ENCODE measurements around the gene PTPRG.

Gene PTPRG

DNA sequence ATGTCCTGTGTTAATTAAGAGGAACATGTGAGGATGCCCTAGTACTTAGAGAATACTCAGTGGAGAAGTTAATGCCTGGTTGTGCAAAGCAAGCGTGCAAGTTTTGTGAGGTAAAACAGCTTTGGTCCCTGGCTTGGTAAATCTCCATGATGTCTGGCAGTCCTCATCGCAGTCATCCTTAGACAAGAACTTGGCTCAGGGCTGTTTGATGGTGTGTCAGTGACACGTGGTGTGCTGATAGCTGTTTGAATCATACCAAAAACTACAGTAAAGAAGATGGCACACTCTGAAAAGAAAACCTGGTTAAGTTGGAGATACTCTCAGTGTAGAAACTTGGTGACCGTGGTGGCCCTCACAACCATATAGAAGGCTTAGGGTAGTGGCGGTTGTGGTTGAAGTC lies 450.3 kb downstream of the PTPRG start:
- no peak for TF ChIP-seq MAX (IDR thresholded peaks at IDR 0.05)
- TF ChIP-seq ZBTB7A (IDR thresholded peaks at IDR 0.05; ENCODE audit: low read depth), result no peak
- TF ChIP-seq TEAD4 (IDR thresholded peaks at IDR 0.05), result no peak
- TF ChIP-seq EP300 (IDR thresholded peaks at IDR 0.05; ENCODE audit: borderline replicate concordance), result no peak
- no peak for TF ChIP-seq CEBPB (IDR thresholded peaks at IDR 0.05)
- no peak for TF ChIP-seq USF1 (IDR thresholded peaks at IDR 0.05)
- TF ChIP-seq CREB1 (IDR thresholded peaks at IDR 0.05; ENCODE audit: low read depth), result no peak
- no peak for TF ChIP-seq EGR1 (IDR thresholded peaks at IDR 0.05)
- TF ChIP-seq, protein P1, sequence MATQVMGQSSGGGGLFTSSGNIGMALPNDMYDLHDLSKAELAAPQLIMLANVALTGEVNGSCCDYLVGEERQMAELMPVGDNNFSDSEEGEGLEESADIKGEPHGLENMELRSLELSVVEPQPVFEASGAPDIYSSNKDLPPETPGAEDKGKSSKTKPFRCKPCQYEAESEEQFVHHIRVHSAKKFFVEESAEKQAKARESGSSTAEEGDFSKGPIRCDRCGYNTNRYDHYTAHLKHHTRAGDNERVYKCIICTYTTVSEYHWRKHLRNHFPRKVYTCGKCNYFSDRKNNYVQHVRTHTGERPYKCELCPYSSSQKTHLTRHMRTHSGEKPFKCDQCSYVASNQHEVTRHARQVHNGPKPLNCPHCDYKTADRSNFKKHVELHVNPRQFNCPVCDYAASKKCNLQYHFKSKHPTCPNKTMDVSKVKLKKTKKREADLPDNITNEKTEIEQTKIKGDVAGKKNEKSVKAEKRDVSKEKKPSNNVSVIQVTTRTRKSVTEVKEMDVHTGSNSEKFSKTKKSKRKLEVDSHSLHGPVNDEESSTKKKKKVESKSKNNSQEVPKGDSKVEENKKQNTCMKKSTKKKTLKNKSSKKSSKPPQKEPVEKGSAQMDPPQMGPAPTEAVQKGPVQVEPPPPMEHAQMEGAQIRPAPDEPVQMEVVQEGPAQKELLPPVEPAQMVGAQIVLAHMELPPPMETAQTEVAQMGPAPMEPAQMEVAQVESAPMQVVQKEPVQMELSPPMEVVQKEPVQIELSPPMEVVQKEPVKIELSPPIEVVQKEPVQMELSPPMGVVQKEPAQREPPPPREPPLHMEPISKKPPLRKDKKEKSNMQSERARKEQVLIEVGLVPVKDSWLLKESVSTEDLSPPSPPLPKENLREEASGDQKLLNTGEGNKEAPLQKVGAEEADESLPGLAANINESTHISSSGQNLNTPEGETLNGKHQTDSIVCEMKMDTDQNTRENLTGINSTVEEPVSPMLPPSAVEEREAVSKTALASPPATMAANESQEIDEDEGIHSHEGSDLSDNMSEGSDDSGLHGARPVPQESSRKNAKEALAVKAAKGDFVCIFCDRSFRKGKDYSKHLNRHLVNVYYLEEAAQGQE (IDR thresholded peaks at IDR 0.05; ENCODE audit: low read depth), result no peak
- TF ChIP-seq RAD21 (IDR thresholded peaks at IDR 0.05; ENCODE audit: low read depth), result no peak
- no peak for TF ChIP-seq NFIC (IDR thresholded peaks at IDR 0.05)
- TF ChIP-seq TCF12 (IDR thresholded peaks at IDR 0.05; ENCODE audit: low read depth), result no peak
- no peak for TF ChIP-seq TAF1 (IDR thresholded peaks at IDR 0.05; ENCODE audit: low read depth)
- TF ChIP-seq FOXM1 (IDR thresholded peaks at IDR 0.05; ENCODE audit: borderline replicate concordance, low read depth), result no peak
- no peak for TF ChIP-seq YY1 (IDR thresholded peaks at IDR 0.05; ENCODE audit: low read depth)

- no peak for TF ChIP-seq ZBTB7A (IDR thresholded peaks at IDR 0.05; ENCODE audit: low read depth)
- TF ChIP-seq NFIC (IDR thresholded peaks at IDR 0.05), result no peak
- no peak for TF ChIP-seq TCF12 (IDR thresholded peaks at IDR 0.05; ENCODE audit: low read depth)
- TF ChIP-seq CEBPB (IDR thresholded peaks at IDR 0.05), result no peak
- TF ChIP-seq FOXM1 (IDR thresholded peaks at IDR 0.05; ENCODE audit: borderline replicate concordance, low read depth), result no peak
- no peak for TF ChIP-seq EGR1 (IDR thresholded peaks at IDR 0.05)
- TF ChIP-seq, protein P1 (IDR thresholded peaks at IDR 0.05; ENCODE audit: low read depth), result no peak
- no peak for TF ChIP-seq USF1 (IDR thresholded peaks at IDR 0.05)
- TF ChIP-seq TEAD4 (IDR thresholded peaks at IDR 0.05), result no peak
- no peak for TF ChIP-seq EP300 (IDR thresholded peaks at IDR 0.05; ENCODE audit: borderline replicate concordance)
- TF ChIP-seq RAD21 (IDR thresholded peaks at IDR 0.05; ENCODE audit: low read depth), result no peak
Measured at GRCh38 chr3:62013951-62014350, 452.6 kb downstream of the PTPRG start.

GRCh38 chr3:62015111-62015510 lies 453.7 kb downstream of the PTPRG start:
- TF ChIP-seq FOXM1 (IDR thresholded peaks at IDR 0.05; ENCODE audit: borderline replicate concordance, low read depth), result no peak
- TF ChIP-seq ZBTB7A (IDR thresholded peaks at IDR 0.05; ENCODE audit: low read depth), result no peak
- TF ChIP-seq, protein P1 (IDR thresholded peaks at IDR 0.05; ENCODE audit: low read depth), result no peak
- TF ChIP-seq RAD21 (IDR thresholded peaks at IDR 0.05; ENCODE audit: low read depth), result no peak
- TF ChIP-seq USF1 (IDR thresholded peaks at IDR 0.05), result no peak
- no peak for TF ChIP-seq CEBPB (IDR thresholded peaks at IDR 0.05)
- no peak for TF ChIP-seq CREB1 (IDR thresholded peaks at IDR 0.05; ENCODE audit: low read depth)
- no peak for TF ChIP-seq MAX (IDR thresholded peaks at IDR 0.05)
- no peak for TF ChIP-seq TAF1 (IDR thresholded peaks at IDR 0.05; ENCODE audit: low read depth)
- TF ChIP-seq EP300 (IDR thresholded peaks at IDR 0.05; ENCODE audit: borderline replicate concordance), result no peak
- TF ChIP-seq YY1 (IDR thresholded peaks at IDR 0.05; ENCODE audit: low read depth), result no peak
- TF ChIP-seq TEAD4 (IDR thresholded peaks at IDR 0.05), result no peak
- no peak for TF ChIP-seq NFIC (IDR thresholded peaks at IDR 0.05)
- no peak for TF ChIP-seq TCF12 (IDR thresholded peaks at IDR 0.05; ENCODE audit: low read depth)
- no peak for TF ChIP-seq EGR1 (IDR thresholded peaks at IDR 0.05)

DNA sequence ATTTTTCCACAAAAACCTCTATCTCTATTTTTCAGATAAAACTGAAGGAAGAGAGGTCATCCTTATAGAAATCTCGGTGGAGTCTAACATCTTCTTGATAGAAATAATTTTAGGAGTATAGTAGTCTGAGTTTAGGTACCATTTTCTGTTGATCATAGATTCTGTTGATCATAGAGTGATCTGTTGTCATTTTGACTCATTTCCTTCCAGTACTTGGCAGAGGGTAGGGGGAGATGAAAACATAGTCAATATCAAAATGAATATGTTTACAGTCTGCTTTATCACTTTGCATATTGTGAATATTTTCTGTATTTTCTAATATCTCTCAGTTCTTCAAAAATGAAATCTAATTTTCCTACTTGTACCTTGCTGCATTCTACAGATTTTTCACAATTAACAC lies 458.5 kb downstream of the PTPRG start:
- TF ChIP-seq TCF12 (IDR thresholded peaks at IDR 0.05; ENCODE audit: low read depth) (no peak), TAF1 (IDR thresholded peaks at IDR 0.05; ENCODE audit: low read depth) (no peak), MAX (IDR thresholded peaks at IDR 0.05) (no peak), YY1 (IDR thresholded peaks at IDR 0.05; ENCODE audit: low read depth) (no peak)
